Vagina (tissue), 2 donors: ENCODE results near the gene DDC. TPM values are rescaled to one million over a fixed set of nuclear protein-coding genes. Genes with fewer than 3 reads are reported as not detected.
"Not testable (repeated sequence)": the region's sequence is repeated elsewhere in the genome, so short reads cannot be mapped to it uniquely, and the experiment has no call there.

ENCODE experiments used
- DNase-seq, 2 donors: peaks; one replicate each; pipeline ENCODE4 v3.0.0-alpha.2; 2017; ENCODE audit errors: extremely low spot score in 2 of 2
- H3K27ac ChIP-seq: fragments of 200-600 bp; sonication (generic); one replicate; pipeline ENCODE4 v1.5.1; 2019
- H3K27me3 ChIP-seq: fragments of 200-600 bp; sonication (generic); one replicate; pipeline ENCODE4 v1.5.1; 2019
- H3K36me3 ChIP-seq, 2 donors: fragments of 200-600 bp; sonication (generic); one replicate each; pipeline ENCODE4 v1.5.1; 2017 to 2019
- H3K4me1 ChIP-seq: fragments of 200-600 bp; sonication (generic); one replicate; pipeline ENCODE4 v1.5.1; 2019
- H3K4me3 ChIP-seq, 2 donors: fragments of 200-600 bp; sonication (generic); 1 replicate in 1 of 2; 2 replicates in 1 of 2; pipeline ENCODE4 v1.5.1; 2016 to 2019
- H3K9me3 ChIP-seq: fragments of 200-600 bp; sonication (generic); one replicate; pipeline ENCODE4 v1.5.1; 2019
- POLR2A ChIP-seq, 2 donors: fragments of 450-650 bp; IDR thresholded peaks; one replicate each; pipeline ENCODE4 v1.6.1; 2017; ENCODE audit warnings: antibody characterized with exemption in 2 of 2, mild to moderate bottlenecking in 2 of 2, moderate library complexity in 2 of 2
- POLR2AphosphoS5 ChIP-seq, 2 donors: sonication (generic); formaldehyde crosslinking; IDR thresholded peaks; one replicate each; pipeline ENCODE4 v1.9.0; 2017; ENCODE audit warnings: antibody characterized with exemption in 2 of 2, mild to moderate bottlenecking in 2 of 2, low read depth in 1 of 2; ENCODE audit not compliant: insufficient read depth in 1 of 2
- intact Hi-C: fragments of 100-400 bp; cut with DNase I; formaldehyde crosslinking; loops from one replicate; pipeline ENCODE4 v1.15.1; 2023
- total RNA-seq: library from RNA; depleted of rRNA; stranded (reverse); fragments of >200 nt; gene quantifications from one replicate; pipeline ENCODE4 v1.2.3, GENCODE V29; 2016
- TF ChIP-seq, protein P1 (sequence below), 3 experiments: fragments of 450-650 bp in 2 of 3; fragments of 200-600 bp in 1 of 3; sonication (generic) in 1 of 3; IDR thresholded peaks; one replicate each; pipeline ENCODE4 v1.5.1; 2017 to 2019; ENCODE audit warnings: antibody characterized with exemption in 3 of 3, mild to moderate bottlenecking in 2 of 3, moderate library complexity in 2 of 3

The DDC gene
- total RNA-seq, 1 donor from 2014 or later, result 1.7 TPM

DNA sequence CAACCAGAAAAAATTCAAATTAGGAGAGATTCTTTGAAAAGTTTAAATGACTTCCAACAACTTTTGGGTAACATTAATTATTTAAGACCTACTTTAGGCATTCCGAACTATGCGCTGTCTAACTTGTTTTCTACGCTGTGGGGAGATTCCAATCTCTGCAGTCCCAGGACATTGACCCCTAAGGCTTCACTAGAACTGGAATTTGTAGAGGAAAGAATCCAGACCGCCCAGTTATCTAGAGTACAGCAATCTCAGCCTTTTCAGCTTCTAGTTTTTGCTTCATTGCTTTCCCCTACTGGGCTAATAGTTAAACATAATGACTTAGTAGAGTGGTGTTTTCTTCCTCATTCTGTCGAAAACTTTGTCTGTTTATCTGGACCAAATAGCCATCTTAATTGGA lies 14.9 kb upstream of the DDC start:
- Histone ChIP-seq H3K27me3 (no peaks in the 10 kb centered on the region), H3K4me1 (no peaks in the 10 kb centered on the region), H3K9me3 (no peaks in the 10 kb centered on the region), H3K36me3 (no peaks in the 10 kb centered on the region), H3K4me3 (no peak overlapping the region), H3K27ac (no peak overlapping the region)
- intact Hi-C loops, result no loop called here
- no peak for DNase-seq
- TF ChIP-seq POLR2A (IDR thresholded peaks at IDR 0.05) (no peak), POLR2AphosphoS5 (IDR thresholded peaks at IDR 0.05; ENCODE audit: insufficient read depth in 1 of 2, low read depth in 1 of 2) (no peak)
- TF ChIP-seq, protein P1, sequence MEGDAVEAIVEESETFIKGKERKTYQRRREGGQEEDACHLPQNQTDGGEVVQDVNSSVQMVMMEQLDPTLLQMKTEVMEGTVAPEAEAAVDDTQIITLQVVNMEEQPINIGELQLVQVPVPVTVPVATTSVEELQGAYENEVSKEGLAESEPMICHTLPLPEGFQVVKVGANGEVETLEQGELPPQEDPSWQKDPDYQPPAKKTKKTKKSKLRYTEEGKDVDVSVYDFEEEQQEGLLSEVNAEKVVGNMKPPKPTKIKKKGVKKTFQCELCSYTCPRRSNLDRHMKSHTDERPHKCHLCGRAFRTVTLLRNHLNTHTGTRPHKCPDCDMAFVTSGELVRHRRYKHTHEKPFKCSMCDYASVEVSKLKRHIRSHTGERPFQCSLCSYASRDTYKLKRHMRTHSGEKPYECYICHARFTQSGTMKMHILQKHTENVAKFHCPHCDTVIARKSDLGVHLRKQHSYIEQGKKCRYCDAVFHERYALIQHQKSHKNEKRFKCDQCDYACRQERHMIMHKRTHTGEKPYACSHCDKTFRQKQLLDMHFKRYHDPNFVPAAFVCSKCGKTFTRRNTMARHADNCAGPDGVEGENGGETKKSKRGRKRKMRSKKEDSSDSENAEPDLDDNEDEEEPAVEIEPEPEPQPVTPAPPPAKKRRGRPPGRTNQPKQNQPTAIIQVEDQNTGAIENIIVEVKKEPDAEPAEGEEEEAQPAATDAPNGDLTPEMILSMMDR (IDR thresholded peaks at IDR 0.05), result no peak

DNA sequence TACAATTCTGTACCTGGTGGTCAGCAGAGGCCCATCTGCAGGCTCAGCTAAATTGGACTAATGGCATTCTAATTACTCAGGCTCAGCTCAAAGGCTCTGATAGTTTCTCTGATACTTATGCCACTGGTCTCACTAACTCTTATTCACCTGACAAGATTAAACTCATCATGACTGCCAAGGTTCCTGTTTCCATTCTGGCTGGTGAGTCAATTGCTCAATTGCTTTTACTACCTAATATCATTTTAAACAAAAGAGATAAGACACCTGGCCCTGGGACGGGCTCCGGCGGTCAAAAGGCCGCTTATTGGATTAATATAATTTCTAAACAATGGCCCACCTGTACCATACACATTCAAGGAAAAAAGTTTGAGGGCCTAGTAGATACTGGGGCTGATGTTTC lies 12.9 kb upstream of the DDC start:
- H3K27me3 ChIP-seq, intact Hi-C loops, H3K27ac ChIP-seq, H3K4me3 ChIP-seq, DNase-seq, H3K9me3 ChIP-seq, H3K36me3 ChIP-seq, H3K4me1 ChIP-seq: not testable (repeated sequence)

DNA sequence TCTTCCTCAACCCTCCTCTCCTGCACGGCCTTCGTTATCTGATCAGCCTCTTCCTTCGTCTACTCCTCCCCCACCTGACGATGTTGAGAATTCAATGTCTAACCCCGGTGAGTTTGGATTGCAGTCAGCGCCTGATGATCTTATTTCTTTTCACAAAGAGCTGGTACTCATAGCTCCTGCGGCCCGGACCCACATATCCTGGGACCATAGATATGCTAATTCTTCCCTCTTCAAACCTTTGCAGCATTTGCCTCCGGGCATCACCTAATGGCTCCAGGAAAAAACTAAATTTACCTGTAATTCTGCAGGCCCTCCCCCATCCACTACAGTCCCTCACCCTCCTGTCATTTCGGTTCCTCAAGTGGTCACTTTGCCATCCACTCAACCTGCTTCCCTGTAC lies 12.4 kb upstream of the DDC start:
- intact Hi-C loops, result no loop called here
- TF ChIP-seq, protein P1 (IDR thresholded peaks at IDR 0.05), result no peak
- TF ChIP-seq POLR2A (IDR thresholded peaks at IDR 0.05), result no peak
- TF ChIP-seq POLR2AphosphoS5 (IDR thresholded peaks at IDR 0.05; ENCODE audit: insufficient read depth in 1 of 2, low read depth in 1 of 2), result no peak
- H3K4me3 ChIP-seq, result no peak overlapping the region

DNA sequence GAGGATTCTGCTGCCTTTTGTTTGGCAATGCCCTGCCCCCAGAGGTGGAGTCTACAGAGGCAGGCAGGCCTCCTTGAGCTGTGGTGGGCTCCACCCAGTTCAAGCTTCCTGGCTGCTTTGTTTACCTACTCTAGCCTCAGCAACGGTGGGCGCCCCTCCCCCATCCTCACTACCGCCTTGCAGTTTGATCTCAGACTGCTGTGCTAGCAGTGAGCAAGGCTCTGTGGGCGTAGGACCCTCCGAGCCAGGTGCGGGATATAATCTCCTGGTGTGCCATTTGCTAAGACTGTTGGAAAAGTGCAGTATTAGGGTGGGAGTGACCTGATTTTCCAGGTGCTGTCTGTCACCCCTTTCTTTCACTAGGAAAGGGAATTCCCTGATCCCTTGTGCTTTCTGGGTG lies 11.2 kb upstream of the DDC start:
- H3K4me3 ChIP-seq, H3K4me1 ChIP-seq, H3K27ac ChIP-seq, H3K27me3 ChIP-seq, H3K9me3 ChIP-seq, DNase-seq, H3K36me3 ChIP-seq, intact Hi-C loops: not testable (repeated sequence)

More for the DNA sequence above, 12.4 kb upstream of the DDC start:
- Histone ChIP-seq H3K9me3 (no peaks in the 10 kb centered on the region), H3K27ac (no peak overlapping the region), H3K36me3 (no peaks in the 10 kb centered on the region), H3K27me3 (no peaks in the 10 kb centered on the region), H3K4me1 (no peaks in the 10 kb centered on the region)
- no peak for DNase-seq

DNA sequence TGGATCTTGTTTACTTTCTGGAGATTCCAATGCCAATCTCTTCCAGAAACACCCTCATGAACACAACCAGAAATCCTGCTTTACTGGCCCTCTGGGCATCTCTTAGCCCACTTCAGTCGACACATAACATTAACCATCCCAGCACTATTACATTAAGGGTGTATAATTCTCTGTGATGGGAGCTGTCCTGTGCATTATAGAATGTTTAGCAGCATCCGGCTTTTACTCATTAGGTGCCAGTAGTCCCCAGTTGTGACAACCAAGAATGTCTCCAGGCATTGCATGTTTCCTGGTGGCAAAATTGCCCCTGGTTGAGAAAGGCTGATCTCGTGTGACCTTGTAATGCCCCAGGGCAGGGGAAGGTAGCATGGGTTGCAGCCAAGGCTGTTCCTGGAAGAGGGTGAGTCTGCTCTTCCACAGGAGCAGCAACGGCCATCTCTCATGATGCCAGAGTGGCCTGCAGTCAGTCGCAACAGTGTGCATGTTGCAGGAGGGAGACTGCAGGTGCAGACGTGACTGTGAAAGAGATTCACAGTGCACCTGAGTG lies 2.6 kb upstream of the DDC start:
- DNase-seq, result no peak
- H3K27ac ChIP-seq, result no peak overlapping the region
- no peaks in the 10 kb centered on the region for H3K27me3 ChIP-seq
- H3K4me1 ChIP-seq, result no peaks in the 10 kb centered on the region
- no peaks in the 10 kb centered on the region for H3K9me3 ChIP-seq
- no peaks in the 10 kb centered on the region for H3K36me3 ChIP-seq
- no peak overlapping the region for H3K4me3 ChIP-seq
- intact Hi-C loops, result no loop called here
- TF ChIP-seq, protein P1 (IDR thresholded peaks at IDR 0.05), result no peak
- TF ChIP-seq POLR2AphosphoS5 (IDR thresholded peaks at IDR 0.05; ENCODE audit: insufficient read depth in 1 of 2, low read depth in 1 of 2) (no peak), POLR2A (IDR thresholded peaks at IDR 0.05) (no peak)

DNA sequence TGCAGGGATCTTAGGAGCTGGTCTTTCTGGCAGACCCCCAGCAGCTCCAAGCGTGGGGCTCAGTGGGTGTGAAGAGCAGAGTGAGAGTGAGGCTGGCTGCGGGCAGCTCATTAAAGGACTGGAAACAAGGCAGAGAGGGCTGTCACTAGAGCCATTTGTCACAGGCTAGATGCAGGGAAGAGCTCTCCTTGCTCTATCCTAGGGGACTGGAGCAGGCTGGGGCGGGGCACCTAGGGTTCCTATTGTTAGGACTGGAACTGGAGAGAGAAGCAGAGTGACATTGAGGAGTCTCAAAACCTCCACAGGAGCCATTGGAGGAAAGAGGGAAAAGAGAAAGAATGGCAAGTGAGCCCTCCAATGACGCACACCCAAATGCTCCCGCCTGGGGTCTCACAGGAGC lies 772 bp upstream of the DDC start:
- Histone ChIP-seq H3K36me3 (no peaks in the 10 kb centered on the region), H3K27me3 (no peaks in the 10 kb centered on the region), H3K4me1 (no peaks in the 10 kb centered on the region), H3K27ac (no peak overlapping the region), H3K4me3 (no peak overlapping the region), H3K9me3 (no peaks in the 10 kb centered on the region)
- TF ChIP-seq POLR2A (IDR thresholded peaks at IDR 0.05) (no peak), POLR2AphosphoS5 (IDR thresholded peaks at IDR 0.05; ENCODE audit: insufficient read depth in 1 of 2, low read depth in 1 of 2) (no peak)
- TF ChIP-seq, protein P1 (IDR thresholded peaks at IDR 0.05), result no peak
- intact Hi-C loops, result no loop called here
- no peak for DNase-seq
